Uterus (tissue), 4 donors: ENCODE results near the gene ANKRD62. TPM values are rescaled to one million over a fixed set of nuclear protein-coding genes. Genes with fewer than 3 reads are reported as not detected.
"Not testable (repeated sequence)": the region's sequence is repeated elsewhere in the genome, so short reads cannot be mapped to it uniquely, and the experiment has no call there.

Experiments used
- DNase-seq, 2 donors: peaks; one replicate each; pipeline ENCODE4 v3.0.0-alpha.2; 2019 to 2020
- H3K27ac ChIP-seq, 2 donors: fragments of 200-600 bp; sonication (generic); 1 replicate in 1 of 2; 2 replicates in 1 of 2; pipeline ENCODE4 v1.5.1; 2016 to 2018
- H3K27me3 ChIP-seq, 2 donors: fragments of 200-600 bp; sonication (generic); one replicate each; pipeline ENCODE4 v1.5.1; 2018 to 2019; ENCODE audit warnings: control low read depth in 1 of 2
- H3K36me3 ChIP-seq, 2 donors: fragments of 200-600 bp; sonication (generic); one replicate each; pipeline ENCODE4 v1.5.1; 2019; ENCODE audit warnings: control low read depth in 1 of 2
- H3K4me1 ChIP-seq, 2 donors: fragments of 200-600 bp; sonication (generic); one replicate each; pipeline ENCODE4 v1.5.1; 2018 to 2019; ENCODE audit warnings: control low read depth in 1 of 2
- H3K4me3 ChIP-seq, 2 donors: fragments of 200-600 bp; sonication (generic); 1 replicate in 1 of 2; 2 replicates in 1 of 2; pipeline ENCODE4 v1.5.1; 2018 to 2019; ENCODE audit warnings: mild to moderate bottlenecking in 1 of 2
- H3K9me3 ChIP-seq, 2 donors: fragments of 200-600 bp; sonication (generic); one replicate each; pipeline ENCODE4 v1.5.1; 2019; ENCODE audit warnings: control low read depth in 1 of 2
- CTCF ChIP-seq, 4 experiments: fragments of 200-600 bp in 2 of 4; fragments of 450-650 bp in 2 of 4; sonication (generic) in 2 of 4; IDR thresholded peaks; one replicate each; pipeline ENCODE4 v1.5.1; 2016 to 2019; ENCODE audit warnings: antibody characterized with exemption in 4 of 4, mild to moderate bottlenecking in 2 of 4, moderate library complexity in 1 of 4
- POLR2A ChIP-seq, 2 donors: fragments of 450-650 bp; IDR thresholded peaks; one replicate each; pipeline ENCODE4 v1.6.1; 2016; ENCODE audit warnings: antibody characterized with exemption in 2 of 2, mild to moderate bottlenecking in 1 of 2, moderate library complexity in 1 of 2
- intact Hi-C: fragments of 100-400 bp; cut with DNase I; formaldehyde crosslinking; loops from one replicate; pipeline ENCODE4 v1.15.1; 2023; ENCODE audit warnings: low total_unique reads
- total RNA-seq, 4 donors: library from RNA; depleted of rRNA in 3 of 4; stranded (reverse); fragments of >200 nt in 3 of 4; gene quantifications; one replicate each; pipeline versions ENCODE4 v1.1.0 to v1.2.4, GENCODE V29; 2014 to 2023
- donor health status: DM: yes; HTN: yes; CAD: no.

ANKRD62 gene
- total RNA-seq, 4 donors from 2014 or later = 0.07 to 0.18 TPM; not detected in 2

GRCh38 chr18:12065397-12065796, 28.2 kb upstream of the ANKRD62 start:
- H3K27ac ChIP-seq = no peak overlapping the region
- TF ChIP-seq POLR2A (IDR thresholded peaks at IDR 0.05) (no peak), CTCF (IDR thresholded peaks at IDR 0.05) (no peak)
- intact Hi-C loops = no loop called here
- H3K36me3 ChIP-seq = no peaks in the 10 kb centered on the region
- H3K27me3 ChIP-seq = no peaks in the 10 kb centered on the region
- no peak overlapping the region for H3K4me3 ChIP-seq
- H3K4me1 ChIP-seq = no peaks in the 10 kb centered on the region
- H3K9me3 ChIP-seq = no peaks in the 10 kb centered on the region
- DNase-seq = no peak

- no peak for DNase-seq
- Histone ChIP-seq H3K27me3 (no peaks in the 10 kb centered on the region), H3K9me3 (no peaks in the 10 kb centered on the region), H3K4me3 (no peak overlapping the region), H3K27ac (no peak overlapping the region), H3K4me1 (no peaks in the 10 kb centered on the region), H3K36me3 (no peaks in the 10 kb centered on the region)
- TF ChIP-seq CTCF (IDR thresholded peaks at IDR 0.05) = no peak
- no peak for TF ChIP-seq POLR2A (IDR thresholded peaks at IDR 0.05)
- intact Hi-C loops = no loop called here
Observed at GRCh38 chr18:12066910-12067511, 26.6 kb upstream of the ANKRD62 start.

GRCh38 chr18:12067671-12068070, 26.0 kb upstream of the ANKRD62 start:
- Histone ChIP-seq H3K4me1 (no peaks in the 10 kb centered on the region), H3K36me3 (no peaks in the 10 kb centered on the region), H3K27ac (no peak overlapping the region), H3K9me3 (no peaks in the 10 kb centered on the region), H3K4me3 (no peak overlapping the region), H3K27me3 (no peaks in the 10 kb centered on the region)
- intact Hi-C loops = no loop called here
- TF ChIP-seq POLR2A (IDR thresholded peaks at IDR 0.05) (no peak), CTCF (IDR thresholded peaks at IDR 0.05) (no peak)
- no peak for DNase-seq

- DNase-seq, H3K27ac ChIP-seq, H3K9me3 ChIP-seq, H3K4me3 ChIP-seq, H3K36me3 ChIP-seq, H3K27me3 ChIP-seq, intact Hi-C loops, H3K4me1 ChIP-seq: not testable (repeated sequence)
Observed at GRCh38 chr18:12068316-12068949, 25.2 kb upstream of the ANKRD62 start.

GRCh38 chr18:12068950-12069320, 24.7 kb upstream of the ANKRD62 start:
- Histone ChIP-seq H3K27ac (no peak overlapping the region), H3K27me3 (no peaks in the 10 kb centered on the region), H3K9me3 (no peaks in the 10 kb centered on the region), H3K4me3 (no peak overlapping the region), H3K36me3 (no peaks in the 10 kb centered on the region), H3K4me1 (no peaks in the 10 kb centered on the region)
- no peak for DNase-seq
- TF ChIP-seq CTCF (IDR thresholded peaks at IDR 0.05) (no peak), POLR2A (IDR thresholded peaks at IDR 0.05) (no peak)
- intact Hi-C loops = no loop called here

- H3K4me3 ChIP-seq, intact Hi-C loops: not testable (repeated sequence)
Observed at GRCh38 chr18:12071066-12071465, 22.6 kb upstream of the ANKRD62 start.

More at GRCh38 chr18:12071066-12071465, 22.6 kb upstream of the ANKRD62 start:
- not testable (repeated sequence) for DNase-seq, H3K4me1 ChIP-seq, H3K36me3 ChIP-seq, H3K27me3 ChIP-seq, H3K9me3 ChIP-seq, H3K27ac ChIP-seq
